HepG2 (cell line): ENCODE results near the gene CBX2. TPM values are rescaled to one million over a fixed set of nuclear protein-coding genes. Genes with fewer than 3 reads are reported as not detected.
A peak's percentile ranks its signal among the peaks of the same experiment; 100 is the strongest.

ENCODE experiments used
- CBFB ChIP-seq: sonication (generic); formaldehyde crosslinking; IDR thresholded peaks from 2 replicates; pipeline ENCODE4 v1.4.0; 2020; ENCODE audit warnings: missing genetic modification reagents
- GABPB1 ChIP-seq: IDR thresholded peaks from 2 replicates; pipeline ENCODE4 v1.6.1; 2016; ENCODE audit warnings: mild to moderate bottlenecking, missing genetic modification reagents, moderate library complexity, missing compliant biosample characterization
- HIVEP1 ChIP-seq: sonication (generic); formaldehyde crosslinking; IDR thresholded peaks from 2 replicates; pipeline ENCODE4 v1.4.0; 2020; ENCODE audit warnings: mild to moderate bottlenecking, missing genetic modification reagents
- HNF1A ChIP-seq, 2 experiments: sonication (generic) in 1 of 2; formaldehyde crosslinking in 1 of 2; IDR thresholded peaks; 2 replicates each; pipeline versions ENCODE4 v1.4.0 to v1.6.1; 2016 to 2020; ENCODE audit warnings: borderline replicate concordance in 1 of 2, low read depth in 1 of 2, mild to moderate bottlenecking in 1 of 2, missing genetic modification reagents in 1 of 2
- PHF21A ChIP-seq: sonication (generic); formaldehyde crosslinking; IDR thresholded peaks from 2 replicates; pipeline ENCODE4 v1.5.0; 2020; ENCODE audit warnings: mild to moderate bottlenecking, missing genetic modification reagents
- SMARCE1 ChIP-seq: fragments of 450-650 bp; IDR thresholded peaks from 2 replicates; pipeline ENCODE4 v1.6.1; 2017; ENCODE audit warnings: borderline replicate concordance
- SRF ChIP-seq: IDR thresholded peaks from 2 replicates; pipeline ENCODE4 v1.6.1; 2011; ENCODE audit warnings: mild to moderate bottlenecking, low read depth, low read length, moderate library complexity
- TFDP1 ChIP-seq: IDR thresholded peaks from 2 replicates; pipeline ENCODE4 v1.6.1; 2016; ENCODE audit warnings: missing compliant biosample characterization, missing genetic modification reagents, borderline replicate concordance
- TRAFD1 ChIP-seq: sonication (generic); formaldehyde crosslinking; IDR thresholded peaks from 2 replicates; pipeline ENCODE4 v1.5.1; 2020; ENCODE audit warnings: missing genetic modification reagents, mild to moderate bottlenecking, borderline replicate concordance
- YEATS4 ChIP-seq: sonication (generic); formaldehyde crosslinking; IDR thresholded peaks from 2 replicates; pipeline ENCODE4 v1.4.0; 2020; ENCODE audit warnings: missing genetic modification reagents, borderline replicate concordance
- ZNF18 ChIP-seq: sonication (generic); formaldehyde crosslinking; IDR thresholded peaks from 2 replicates; pipeline ENCODE4 v1.8.0; 2022; ENCODE audit warnings: mild to moderate bottlenecking, missing genetic modification reagents; ENCODE audit not compliant: insufficient replicate concordance
- ZNF264 ChIP-seq: sonication (generic); formaldehyde crosslinking; IDR thresholded peaks from 2 replicates; pipeline ENCODE4 v1.4.0; 2020; ENCODE audit warnings: missing genetic modification reagents
- ZNF44 ChIP-seq: sonication (generic); formaldehyde crosslinking; IDR thresholded peaks from 2 replicates; pipeline ENCODE4 v1.5.1; 2020; ENCODE audit warnings: mild to moderate bottlenecking, missing genetic modification reagents
- ZNF556 ChIP-seq: sonication (generic); formaldehyde crosslinking; IDR thresholded peaks from 2 replicates; pipeline ENCODE4 v1.4.0; 2020; ENCODE audit warnings: mild to moderate bottlenecking, missing genetic modification reagents, borderline replicate concordance
- polyA plus RNA-seq, 8 experiments: library from polyadenylated mRNA; depleted of rRNA in 3 of 8; stranded (reverse) in 7 of 8; unstranded in 1 of 8; fragments of >200 nt; fragmentation: Illumina TruSeq in 4 of 8; extraction: Trizol in 4 of 8; gene quantifications; 2 replicates each; pipeline versions ENCODE4 v1.2.1 to v1.2.3, GENCODE V29; 2011 to 2016; ENCODE audit warnings: low read depth in 4 of 8, missing spikeins in 1 of 8, mixed read lengths in 1 of 8; ENCODE audit not compliant: insufficient read depth in 1 of 8
- total RNA-seq, 5 experiments: library from RNA; depleted of rRNA; stranded (reverse); fragments of >200 nt; fragmentation: Illumina TruSeq; extraction: Trizol; gene quantifications; 2 replicates each; pipeline ENCODE4 v1.2.3, GENCODE V29; 2016; ENCODE audit warnings: low read depth in 1 of 5

Gene CBX2
- total and polyA plus RNA-seq, 2 of the 13 experiments (the other 11 are each of a cell fraction or from before 2014, with no cell fraction given), result 14.5 to 31.1 TPM

- TF ChIP-seq HNF1A (IDR thresholded peaks at IDR 0.05; ENCODE audit: low read depth) (no peak), HNF1A (CRISPR knock-in tag; IDR thresholded peaks at IDR 0.05; ENCODE audit: borderline replicate concordance) (0 out of 2 replicates have a peak, but pooled peaks have one; percentile 19), HIVEP1 (CRISPR knock-in tag) (0 out of 2 replicates have a peak, but pooled peaks have one; percentile 30), TRAFD1 (CRISPR knock-in tag) (no peak), PHF21A (CRISPR knock-in tag) (no peak), YEATS4 (CRISPR knock-in tag) (no peak), SMARCE1 (no peak), TFDP1 (CRISPR knock-in tag) (0 out of 2 replicates have a peak, but pooled peaks have one; percentile 14), SRF (no peak), ZNF264 (CRISPR knock-in tag) (no peak), ZNF18 (CRISPR knock-in tag) (no peak), GABPB1 (CRISPR knock-in tag) (peak; percentile 56), ZNF44 (CRISPR knock-in tag) (no peak), CBFB (peak; percentile 18; the same call in 1 of the 2 replicates), ZNF556 (CRISPR knock-in tag) (0 out of 2 replicates have a peak, but pooled peaks have one; percentile 32)
These were observed 49.6 kb upstream of the CBX2 start (continued) for GRCh38 chr17:79728169-79728907.
